Panc1 (cell line): Measurements from ENCODE around the gene ZSCAN20. TPM values are rescaled to one million over a fixed set of nuclear protein-coding genes. Genes with fewer than 3 reads are reported as not detected.

ENCODE experiments used
- ATAC-seq: fragments of 200-7000 bp; cut with Tn5 transposase; 2 replicates; pipeline ENCODE4 v1.9.1; 2020; ENCODE audit warnings: mild to moderate bottlenecking, moderate library complexity
- BruUV-seq: library from RNA; stranded (reverse); fragments of 400-500 nt; replicated peaks from 2 replicates; lab custom pipeline; 2021; lab: Mats Ljungman, UMichigan
- CTCF ChIA-PET: fragments of 300-600 bp; sonication (Branson Sonifier 250); formaldehyde crosslinking; loops from one replicate; lab custom pipeline; 2022; ENCODE audit warnings: antibody characterized with exemption; lab: Charles Lee
- POLR2A ChIA-PET: fragments of 300-600 bp; sonication (Branson Sonifier 250); formaldehyde crosslinking; loops from one replicate; lab custom pipeline; 2022; ENCODE audit warnings: antibody characterized with exemption; lab: Charles Lee
- DNase-seq: peaks from one replicate; pipeline ENCODE4 v3.0.0-alpha.2; 2010; ENCODE audit warnings: low read depth, low spot score
- H3K27ac ChIP-seq: 2 replicates; pipeline ENCODE4 v1.5.1; 2011; ENCODE audit warnings: mild to moderate bottlenecking, low read length, inconsistent platforms
- H3K27me3 ChIP-seq: fragments of 200-500 bp; sonication (Bioruptor generic); 2 replicates; pipeline ENCODE4 v1.6.0; 2014; ENCODE audit warnings: low read length, inconsistent platforms; ENCODE audit not compliant: control insufficient read depth, insufficient read depth
- H3K36me3 ChIP-seq: fragments of 200-500 bp; sonication (Bioruptor generic); 2 replicates; pipeline ENCODE4 v1.5.1; 2014; ENCODE audit warnings: inconsistent platforms, mild to moderate bottlenecking, low read length, moderate library complexity; ENCODE audit not compliant: control insufficient read depth, insufficient read depth
- H3K4me1 ChIP-seq: 2 replicates; pipeline ENCODE4 v1.5.1; 2011; ENCODE audit warnings: inconsistent platforms, mild to moderate bottlenecking, low read length, moderate library complexity; ENCODE audit not compliant: control insufficient read depth, insufficient read depth
- H3K4me3 ChIP-seq, 2 experiments: 2 replicates each; pipeline ENCODE4 v1.5.1; 2011 to 2012; ENCODE audit warnings: low read depth in 2 of 2, low read length in 2 of 2, mild to moderate bottlenecking in 2 of 2, inconsistent platforms in 1 of 2, moderate library complexity in 1 of 2
- H3K9me3 ChIP-seq: fragments of 200-500 bp; sonication (Bioruptor generic); 2 replicates; pipeline ENCODE4 v1.5.1; 2014; ENCODE audit warnings: low read depth, mild to moderate bottlenecking, inconsistent platforms, low read length, moderate library complexity; ENCODE audit not compliant: control insufficient read depth, insufficient read depth
- CTCF ChIP-seq: fragments of 450-650 bp; IDR thresholded peaks from 2 replicates; pipeline ENCODE4 v1.5.1; 2017; ENCODE audit warnings: mild to moderate bottlenecking
- POLR2AphosphoS5 ChIP-seq: IDR thresholded peaks from 2 replicates; pipeline ENCODE4 v1.6.1; 2012; ENCODE audit warnings: mild to moderate bottlenecking, low read depth, low read length, moderate library complexity
- REST ChIP-seq, 2 experiments: IDR thresholded peaks; 2 replicates each; pipeline ENCODE4 v1.6.1; 2011 to 2012; ENCODE audit warnings: low read depth in 2 of 2, control low read depth in 1 of 2, low read length in 1 of 2, mild to moderate bottlenecking in 1 of 2, moderate library complexity in 1 of 2; ENCODE audit not compliant: insufficient read depth in 1 of 2
- SIN3A ChIP-seq: IDR thresholded peaks from 2 replicates; pipeline ENCODE4 v1.6.1; 2012; ENCODE audit warnings: low read depth, mild to moderate bottlenecking, low read length, moderate library complexity, borderline replicate concordance; ENCODE audit not compliant: insufficient read depth
- TCF7L2 ChIP-seq: IDR thresholded peaks from 2 replicates; pipeline ENCODE4 v1.6.1; 2011; ENCODE audit warnings: mild to moderate bottlenecking, low read depth, low read length, inconsistent platforms
- in situ Hi-C: cut with HindIII; loops from 2 replicates; pipeline ENCODE4 v1.10.0; 2016; ENCODE audit warnings: low sequenced_read_pairs, low pct_unique_long_range_greater_than_20kb
- intact Hi-C: fragments of 100-400 bp; cut with micrococcal nuclease; formaldehyde crosslinking; loops from one replicate; pipeline ENCODE4 v1.10.0; 2022; ENCODE audit not compliant: unreplicated experiment
- total RNA-seq: library from RNA; stranded (reverse); gene quantifications from one replicate; pipeline ENCODE4 v1.2.1, GENCODE V29; 2021; ENCODE audit not compliant: unreplicated experiment

The ZSCAN20 gene
- total RNA-seq, 1 experiment from 2014 or later, result 6.9 TPM

GRCh38 chr1:33469691-33470090 is 2.8 kb upstream of the ZSCAN20 start:
- H3K4me1 ChIP-seq, result no peaks in the 10 kb centered on the region
- H3K27me3 ChIP-seq, result no peaks in the 10 kb centered on the region
- no peak for ATAC-seq
- no peaks in the 10 kb centered on the region for H3K9me3 ChIP-seq
- H3K4me3 ChIP-seq, result no peak overlapping the region
- peaks cover 4% of the 10 kb centered on the region; the same call in 1 of the 2 replicates for H3K36me3 ChIP-seq
- TF ChIP-seq TCF7L2 (no peak), REST (IDR thresholded peaks at IDR 0.05; ENCODE audit: insufficient read depth in 1 of 2, low read depth in 2 of 2, low read length in 1 of 2) (no peak), POLR2AphosphoS5 (no peak), SIN3A (no peak), CTCF (no peak)
- ChIA-PET POLR2A (no interaction called here), CTCF (no interaction called here)
- BruUV-seq, result no TSS peak
- in situ Hi-C loops, result no loop called here
- no peak for DNase-seq
- no peak overlapping the region for H3K27ac ChIP-seq
- intact Hi-C loops, result loop anchor here (5.0 to 10.0 kb wide), 2 partner anchors 145 to 362 kb away; no protein-coding TSS in a partner anchor

DNA sequence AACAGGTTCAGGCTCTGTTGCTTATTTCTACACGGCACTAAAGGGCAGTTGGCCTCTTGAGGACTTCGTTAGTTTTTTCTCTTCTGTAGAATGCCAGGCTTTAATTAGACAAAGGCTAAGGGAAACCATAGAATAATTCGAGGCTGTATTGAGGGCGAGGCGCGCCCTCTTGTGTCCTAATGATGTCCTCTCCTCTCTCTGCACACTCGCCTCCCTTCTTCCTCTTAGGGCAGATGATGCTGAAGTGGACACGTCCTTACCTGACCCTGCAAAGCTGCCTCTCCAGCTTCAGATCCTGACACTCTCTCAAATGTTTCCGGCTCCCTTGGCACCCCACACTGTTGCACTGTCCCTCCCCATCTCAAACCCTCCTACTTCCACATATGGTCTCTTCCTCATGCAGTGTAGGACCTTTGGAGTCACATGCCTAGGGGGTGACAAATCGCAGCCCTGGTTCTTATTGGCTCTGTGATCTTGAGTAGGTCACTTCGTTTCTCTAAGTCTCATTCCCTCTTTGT is 1.9 kb upstream of the ZSCAN20 start:
- no peaks in the 10 kb centered on the region for H3K27me3 ChIP-seq
- DNase-seq (no peak), ATAC-seq (peak; percentile 73)
- intact Hi-C loops (loop anchor here (5.0 to 10.0 kb wide), 2 partner anchors 144 to 363 kb away; no protein-coding TSS in a partner anchor), in situ Hi-C loops (no loop called here)
- TF ChIP-seq TCF7L2 (no peak), REST (IDR thresholded peaks at IDR 0.05; ENCODE audit: insufficient read depth in 1 of 2, low read depth in 2 of 2, low read length in 1 of 2) (no peak), CTCF (peak; percentile 92)
- no peak overlapping the region for H3K4me3 ChIP-seq
- no TSS peak for BruUV-seq
- CTCF ChIA-PET, result interaction anchor here (0.6 to 0.8 kb wide), 2 partner anchors 103 to 175 kb away, joined by 3 to 4 read pairs; no protein-coding TSS in a partner anchor
- POLR2A ChIA-PET, result interaction anchor here (1.0 kb wide), 1 partner anchor 15 kb away, joined by 12 read pairs; no protein-coding TSS in a partner anchor
- no peaks in the 10 kb centered on the region for H3K4me1 ChIP-seq
- H3K36me3 ChIP-seq, result peaks cover 4% of the 10 kb centered on the region; the same call in 1 of the 2 replicates
- H3K9me3 ChIP-seq, result no peaks in the 10 kb centered on the region
- no peak overlapping the region for H3K27ac ChIP-seq
